ENCODE data around the gene ACTN4.
"Not testable (repeated sequence)": the region's sequence is repeated elsewhere in the genome, so short reads cannot be mapped to it uniquely, and the experiment has no call there.

DNA sequence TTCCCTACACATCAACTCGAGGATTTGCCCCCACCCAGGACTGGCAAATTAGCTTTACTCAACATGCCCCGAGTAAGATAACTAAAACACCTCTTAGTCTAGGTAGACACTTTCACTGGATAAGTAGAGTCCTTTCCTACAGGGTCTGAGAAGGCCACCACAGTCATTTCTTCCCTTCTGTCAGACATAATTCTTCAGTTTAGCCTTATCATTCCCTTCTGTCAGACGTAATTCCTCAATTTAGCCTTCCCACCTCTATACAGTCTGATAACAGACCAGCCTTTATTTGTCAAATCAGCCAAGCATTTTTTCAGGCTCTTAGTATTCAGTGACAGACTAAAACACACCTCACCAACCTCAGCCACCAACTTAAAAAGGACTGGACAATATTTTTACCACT lies 106.3 kb downstream of the ACTN4 start:
- TF ChIP-seq, protein P1, sequence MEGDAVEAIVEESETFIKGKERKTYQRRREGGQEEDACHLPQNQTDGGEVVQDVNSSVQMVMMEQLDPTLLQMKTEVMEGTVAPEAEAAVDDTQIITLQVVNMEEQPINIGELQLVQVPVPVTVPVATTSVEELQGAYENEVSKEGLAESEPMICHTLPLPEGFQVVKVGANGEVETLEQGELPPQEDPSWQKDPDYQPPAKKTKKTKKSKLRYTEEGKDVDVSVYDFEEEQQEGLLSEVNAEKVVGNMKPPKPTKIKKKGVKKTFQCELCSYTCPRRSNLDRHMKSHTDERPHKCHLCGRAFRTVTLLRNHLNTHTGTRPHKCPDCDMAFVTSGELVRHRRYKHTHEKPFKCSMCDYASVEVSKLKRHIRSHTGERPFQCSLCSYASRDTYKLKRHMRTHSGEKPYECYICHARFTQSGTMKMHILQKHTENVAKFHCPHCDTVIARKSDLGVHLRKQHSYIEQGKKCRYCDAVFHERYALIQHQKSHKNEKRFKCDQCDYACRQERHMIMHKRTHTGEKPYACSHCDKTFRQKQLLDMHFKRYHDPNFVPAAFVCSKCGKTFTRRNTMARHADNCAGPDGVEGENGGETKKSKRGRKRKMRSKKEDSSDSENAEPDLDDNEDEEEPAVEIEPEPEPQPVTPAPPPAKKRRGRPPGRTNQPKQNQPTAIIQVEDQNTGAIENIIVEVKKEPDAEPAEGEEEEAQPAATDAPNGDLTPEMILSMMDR (IDR thresholded peaks at IDR 0.05), result not testable (repeated sequence)
- TF ChIP-seq ZFX (IDR thresholded peaks at IDR 0.05; ENCODE audit: borderline replicate concordance), result not testable (repeated sequence)
